KOPT-K1 (cell line): Measurements from ENCODE around the gene LRFN4.

Experiments used
- H3K27ac ChIP-seq: fragments of 200-600 bp; sonication (generic); 2 replicates; pipeline ENCODE4 v1.5.1; 2016; ENCODE audit warnings: antibody characterized with exemption, mild to moderate bottlenecking, low read depth, low read length; ENCODE audit not compliant: poor library complexity, severe bottlenecking
- H3K36me3 ChIP-seq: fragments of 200-600 bp; sonication (generic); 2 replicates; pipeline ENCODE4 v1.5.1; 2017; ENCODE audit warnings: antibody characterized with exemption, mild to moderate bottlenecking, low read length, moderate library complexity; ENCODE audit not compliant: insufficient read depth
- H3K9me3 ChIP-seq: fragments of 200-600 bp; sonication (generic); 2 replicates; pipeline ENCODE4 v1.5.1; 2017; ENCODE audit warnings: antibody characterized with exemption, low read length, mild to moderate bottlenecking; ENCODE audit not compliant: insufficient read depth, poor library complexity, severe bottlenecking

Gene LRFN4

DNA sequence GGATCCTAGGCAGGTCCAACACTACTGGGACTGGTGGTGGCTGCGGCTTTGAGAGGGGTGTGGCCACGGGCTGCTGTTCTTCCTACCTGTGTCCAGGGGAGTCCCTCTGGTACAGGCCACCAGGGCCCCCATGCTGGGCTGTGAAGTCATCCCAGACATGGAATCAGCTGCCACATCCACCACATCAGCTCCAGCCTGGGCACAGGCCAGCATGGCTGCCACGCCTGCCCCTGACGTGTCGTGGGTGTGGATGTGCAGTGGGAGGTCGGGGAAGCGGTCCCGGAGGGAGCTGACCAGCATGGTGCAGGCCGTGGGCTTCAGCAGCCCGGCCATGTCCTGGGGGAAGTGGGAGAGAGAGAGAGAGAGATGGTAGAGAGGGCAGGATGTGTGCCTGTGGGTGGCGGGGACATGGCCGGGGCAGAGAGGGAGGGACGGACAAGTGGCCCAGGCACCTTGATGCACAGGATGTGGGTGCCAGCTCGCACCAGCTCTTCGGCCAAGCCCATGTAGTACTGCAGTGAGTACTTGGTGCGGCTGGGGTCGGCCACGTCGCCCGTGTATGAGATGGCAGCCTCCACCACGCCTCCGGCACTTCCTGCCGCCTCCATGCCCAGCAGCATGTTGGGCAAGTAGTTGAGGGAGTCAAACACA, 6.2 kb upstream of the LRFN4 start:
- peaks cover 39% of the 10 kb centered on the region for H3K36me3 ChIP-seq
- no peak overlapping the region for H3K27ac ChIP-seq
- H3K9me3 ChIP-seq, result no peaks in the 10 kb centered on the region

- Histone ChIP-seq H3K27ac (no peak overlapping the region), H3K9me3 (no peaks in the 10 kb centered on the region), H3K36me3 (peaks cover 34% of the 10 kb centered on the region)
Measured at GRCh38 chr11:66851239-66851596, 5.6 kb upstream of the LRFN4 start.

- peaks cover 27% of the 10 kb centered on the region for H3K36me3 ChIP-seq
- no peaks in the 10 kb centered on the region for H3K9me3 ChIP-seq
- H3K27ac ChIP-seq, result no peak overlapping the region
Measured at GRCh38 chr11:66851698-66852465, 5.0 kb upstream of the LRFN4 start.

DNA sequence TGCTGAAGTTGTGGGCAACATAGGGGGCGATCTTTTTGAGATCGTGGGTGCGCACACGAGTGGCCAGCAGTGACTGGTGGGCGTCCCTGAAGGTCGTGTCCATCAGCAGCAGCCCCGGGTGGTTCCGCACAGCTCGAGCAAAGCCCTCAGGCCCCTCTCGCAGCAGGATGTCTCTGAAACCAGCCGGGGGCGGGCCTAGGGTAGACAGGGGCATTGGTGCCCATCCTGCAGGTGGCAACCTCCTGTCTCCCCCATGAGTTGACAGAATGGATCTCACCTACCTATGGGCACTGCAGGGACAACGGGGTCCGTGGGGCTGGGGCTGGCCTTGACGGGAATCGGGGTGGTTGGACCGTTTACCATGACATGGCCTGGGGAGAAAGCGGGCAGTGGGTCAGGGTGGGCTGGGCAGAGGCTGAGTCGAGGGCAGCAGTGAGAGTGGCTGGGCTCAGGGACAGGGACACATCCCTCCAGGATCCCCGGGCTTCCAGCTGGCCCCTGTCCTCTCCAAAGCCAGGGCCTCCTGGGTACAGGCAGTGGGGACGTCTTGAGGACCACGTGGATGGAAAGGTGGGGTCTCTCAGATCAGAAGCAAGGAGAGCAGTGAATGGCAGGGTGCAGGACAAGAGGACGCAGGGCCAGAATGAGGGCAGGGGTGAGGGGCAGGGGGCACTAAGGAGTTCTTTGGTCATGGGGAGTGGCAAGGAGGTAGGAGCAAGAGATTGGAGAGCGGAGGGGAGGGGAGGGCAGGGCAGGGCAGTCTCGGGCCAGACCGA, 4.2 kb upstream of the LRFN4 start:
- Histone ChIP-seq H3K36me3 (peaks cover 22% of the 10 kb centered on the region), H3K9me3 (no peaks in the 10 kb centered on the region), H3K27ac (no peak overlapping the region)

DNA sequence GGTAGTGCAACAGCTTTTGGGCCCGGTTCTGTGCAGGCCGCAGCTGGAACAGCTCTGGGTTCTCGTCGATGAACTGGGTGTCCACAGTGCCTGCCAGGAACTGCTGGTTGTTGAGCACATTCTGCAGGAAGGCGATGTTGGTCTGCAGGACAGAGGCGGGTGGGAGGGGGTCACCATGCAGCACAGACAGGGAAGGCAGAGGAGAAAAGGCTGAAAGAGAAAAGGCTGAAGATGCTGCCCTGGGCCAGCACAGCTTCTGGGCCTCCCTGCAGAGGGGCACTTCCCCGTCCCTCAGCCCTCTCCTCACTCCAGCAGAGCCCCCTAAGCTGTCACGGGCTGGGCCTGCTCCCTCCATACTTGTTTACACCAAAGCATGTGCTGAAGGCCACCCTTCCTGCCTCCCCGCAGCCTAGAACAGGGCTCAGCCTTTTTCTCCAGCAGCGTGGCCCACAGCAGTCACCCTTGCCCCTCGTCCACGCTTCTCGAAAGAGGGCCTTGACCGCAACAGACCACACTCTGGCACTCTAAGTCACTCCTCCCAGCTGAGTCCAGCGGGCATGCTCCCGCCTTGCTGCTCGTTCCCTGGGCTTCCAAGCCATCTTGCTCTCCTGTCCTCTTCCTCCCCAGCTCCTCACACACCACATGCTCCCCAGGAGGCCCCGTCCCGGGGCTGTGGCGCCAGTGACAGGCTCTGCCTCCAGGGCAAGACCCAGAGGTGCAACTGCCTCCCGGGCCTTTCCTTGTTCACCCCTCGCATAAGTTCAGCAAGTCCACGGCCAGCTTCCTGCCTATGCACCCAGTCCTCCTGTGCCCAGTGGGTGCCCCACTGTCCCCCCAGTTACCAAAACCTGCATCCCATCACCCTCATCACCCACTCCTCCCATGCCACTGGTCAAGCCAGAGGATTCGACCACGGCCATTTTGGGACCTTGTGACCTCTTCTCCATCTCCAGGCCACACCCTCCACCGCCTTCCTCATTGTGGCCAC, 3.3 kb upstream of the LRFN4 start:
- H3K36me3 ChIP-seq, result peaks cover 13% of the 10 kb centered on the region; the same call in 1 of the 2 replicates

GRCh38 chr11:66854231-66854661, 2.6 kb upstream of the LRFN4 start:
- Histone ChIP-seq H3K27ac (no peak overlapping the region), H3K9me3 (no peaks in the 10 kb centered on the region), H3K36me3 (peaks cover 12% of the 10 kb centered on the region; the same call in 1 of the 2 replicates)

More for the DNA sequence above, 3.3 kb upstream of the LRFN4 start:
- Histone ChIP-seq H3K9me3 (no peaks in the 10 kb centered on the region), H3K27ac (no peak overlapping the region)

DNA sequence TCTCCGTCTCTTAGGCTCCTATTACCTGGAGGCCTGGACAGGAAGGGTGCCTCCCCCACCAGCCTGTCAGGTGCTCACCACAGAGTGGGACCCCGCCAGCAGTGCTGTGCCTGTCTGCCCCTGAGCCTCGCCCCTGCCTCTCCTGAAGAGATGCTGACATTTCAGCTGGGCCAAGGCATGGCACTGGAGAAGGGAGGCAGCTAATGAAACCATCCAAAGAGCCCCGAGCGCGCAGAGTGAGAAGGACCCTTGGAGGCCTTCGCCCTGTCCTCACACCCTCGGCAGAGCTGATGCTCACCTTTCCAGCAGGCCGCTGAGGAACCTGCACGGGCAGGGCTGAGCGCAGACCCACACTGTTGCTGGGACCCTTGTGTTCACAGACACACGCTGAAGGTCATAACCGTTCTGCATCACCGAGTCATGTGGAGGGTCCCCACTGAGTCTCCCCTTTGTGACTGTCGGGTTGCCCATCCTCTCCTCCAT, 2.1 kb upstream of the LRFN4 start:
- Histone ChIP-seq H3K27ac (no peak overlapping the region), H3K9me3 (no peaks in the 10 kb centered on the region), H3K36me3 (peaks cover 12% of the 10 kb centered on the region)

DNA sequence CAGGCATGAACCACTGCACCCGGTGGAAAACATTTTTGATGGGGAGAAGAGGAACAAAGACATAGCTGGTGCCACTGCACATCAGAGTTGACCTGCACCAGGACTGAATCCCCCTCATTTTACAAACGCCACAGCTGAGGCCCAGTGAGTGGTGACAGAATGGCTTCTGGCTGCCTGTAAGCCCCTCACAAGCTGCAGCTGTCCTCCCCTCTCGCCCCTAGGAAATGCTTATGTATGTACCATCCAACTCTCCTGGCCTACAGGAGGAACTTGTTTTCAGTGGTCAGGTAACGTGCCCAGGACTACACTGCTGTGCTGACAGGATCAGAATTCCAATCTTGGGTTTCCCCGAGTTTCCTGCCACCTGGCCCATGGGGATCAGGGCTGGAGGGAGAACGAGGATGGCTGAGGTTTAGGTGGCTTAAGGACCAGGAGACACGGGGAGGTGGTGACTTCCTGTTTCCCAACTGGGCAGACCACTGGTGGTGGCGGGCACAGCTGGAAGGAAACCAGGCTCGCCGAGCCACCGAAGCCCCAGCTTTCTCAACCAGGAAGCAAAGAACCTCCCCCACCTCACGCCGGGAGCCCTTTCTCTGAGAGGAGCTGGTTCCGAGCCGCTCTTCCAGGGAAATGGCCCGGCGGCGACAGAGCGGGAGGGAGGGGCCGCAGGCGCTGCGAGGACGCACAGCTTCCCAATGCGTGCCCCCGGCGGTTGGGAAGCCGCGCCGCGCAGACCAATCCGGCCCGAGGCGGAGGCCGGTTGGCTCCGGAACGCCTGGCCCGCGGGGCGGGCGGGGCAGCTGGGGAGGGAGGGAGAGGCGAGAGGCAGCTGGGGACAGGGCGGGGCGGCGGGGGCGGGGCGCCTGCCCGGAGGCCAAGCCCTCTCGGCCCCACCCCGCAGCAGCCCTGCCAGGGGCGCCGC, 1.0 kb upstream of the LRFN4 start:
- H3K9me3 ChIP-seq, result no peaks in the 10 kb centered on the region
- peaks cover 16% of the 10 kb centered on the region for H3K36me3 ChIP-seq
- H3K27ac ChIP-seq, result peak overlapping the region; percentile 83

- H3K36me3 ChIP-seq, result peaks cover 19% of the 10 kb centered on the region
- no peaks in the 10 kb centered on the region for H3K9me3 ChIP-seq
- H3K27ac ChIP-seq, result peak overlapping the region; percentile 83
Measured at GRCh38 chr11:66857234-66857926, 516 bp downstream of the LRFN4 start.

DNA sequence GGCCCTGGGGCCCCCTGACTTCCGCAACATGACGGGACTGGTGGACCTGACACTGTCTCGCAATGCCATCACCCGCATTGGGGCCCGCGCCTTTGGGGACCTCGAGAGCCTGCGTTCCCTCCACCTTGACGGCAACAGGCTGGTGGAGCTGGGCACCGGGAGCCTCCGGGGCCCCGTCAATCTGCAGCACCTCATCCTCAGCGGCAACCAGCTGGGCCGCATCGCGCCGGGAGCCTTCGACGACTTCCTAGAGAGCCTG, 992 bp downstream of the LRFN4 start:
- Histone ChIP-seq H3K36me3 (peaks cover 19% of the 10 kb centered on the region), H3K27ac (no peak overlapping the region)

DNA sequence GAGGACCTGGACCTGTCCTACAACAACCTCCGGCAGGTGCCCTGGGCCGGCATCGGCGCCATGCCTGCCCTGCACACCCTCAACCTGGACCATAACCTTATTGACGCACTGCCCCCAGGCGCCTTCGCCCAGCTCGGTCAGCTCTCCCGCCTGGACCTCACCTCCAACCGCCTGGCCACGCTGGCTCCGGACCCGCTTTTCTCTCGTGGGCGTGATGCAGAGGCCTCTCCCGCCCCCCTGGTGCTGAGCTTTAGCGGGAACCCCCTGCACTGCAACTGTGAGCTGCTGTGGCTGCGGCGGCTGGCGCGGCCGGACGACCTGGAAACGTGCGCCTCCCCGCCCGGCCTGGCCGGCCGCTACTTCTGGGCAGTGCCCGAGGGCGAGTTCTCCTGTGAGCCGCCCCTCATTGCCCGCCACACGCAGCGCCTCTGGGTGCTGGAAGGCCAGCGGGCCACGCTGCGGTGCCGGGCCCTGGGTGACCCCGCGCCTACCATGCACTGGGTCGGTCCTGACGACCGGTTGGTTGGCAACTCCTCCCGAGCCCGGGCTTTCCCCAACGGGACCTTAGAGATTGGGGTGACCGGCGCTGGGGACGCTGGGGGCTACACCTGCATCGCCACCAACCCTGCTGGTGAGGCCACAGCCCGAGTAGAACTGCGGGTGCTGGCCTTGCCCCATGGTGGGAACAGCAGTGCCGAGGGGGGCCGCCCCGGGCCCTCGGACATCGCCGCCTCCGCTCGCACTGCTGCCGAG, 1.5 kb downstream of the LRFN4 start:
- H3K9me3 ChIP-seq, result no peaks in the 10 kb centered on the region
- H3K36me3 ChIP-seq, result peaks cover 19% of the 10 kb centered on the region
- no peak overlapping the region for H3K27ac ChIP-seq

More for the DNA sequence above, 992 bp downstream of the LRFN4 start:
- H3K9me3 ChIP-seq, result no peaks in the 10 kb centered on the region

DNA sequence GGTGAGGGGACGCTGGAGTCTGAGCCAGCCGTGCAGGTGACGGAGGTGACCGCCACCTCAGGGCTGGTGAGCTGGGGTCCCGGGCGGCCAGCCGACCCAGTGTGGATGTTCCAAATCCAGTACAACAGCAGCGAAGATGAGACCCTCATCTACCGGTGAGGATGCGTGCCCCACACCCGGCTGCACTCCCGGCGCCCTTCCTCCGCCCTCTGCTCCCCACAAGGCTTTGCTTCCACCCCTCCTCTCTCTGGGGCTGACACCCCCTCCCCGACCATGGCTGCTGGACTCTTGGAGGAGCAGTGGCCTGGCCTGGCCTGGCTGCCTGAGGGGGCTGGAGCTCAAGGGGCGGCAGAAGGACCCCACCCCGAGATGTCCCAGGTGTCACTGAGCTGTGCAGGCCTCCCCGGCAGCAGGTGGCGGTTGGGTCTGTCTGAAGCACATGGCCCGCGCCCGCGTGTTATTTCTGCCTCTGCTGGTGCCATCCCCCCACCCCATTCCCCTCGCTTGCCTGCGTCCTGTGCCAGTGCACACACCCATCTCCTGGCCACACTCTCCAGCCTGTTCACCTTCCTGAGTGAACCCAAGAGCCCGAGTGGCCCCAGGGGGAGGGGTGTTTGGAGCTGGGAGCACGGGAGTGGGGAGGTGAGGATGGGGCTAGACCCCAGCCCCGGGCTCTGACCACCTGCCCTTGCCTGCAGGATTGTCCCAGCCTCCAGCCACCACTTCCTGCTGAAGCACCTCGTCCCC, 2.2 kb downstream of the LRFN4 start:
- no peak overlapping the region for H3K27ac ChIP-seq
- H3K36me3 ChIP-seq, result peaks cover 19% of the 10 kb centered on the region
- H3K9me3 ChIP-seq, result no peaks in the 10 kb centered on the region
